T-helper 2 cell treated with Interferon-gamma antibody and Interleukin-4, amounts not matched to agents 100 ng/mL and 5 ng/mL, for 36 hours (primary cell): ENCODE measurements around the gene PARD3B. TPM values are rescaled to one million over a fixed set of nuclear protein-coding genes. Genes with fewer than 3 reads are reported as not detected.

Source experiments
- intact Hi-C: fragments of 100-400 bp; cut with micrococcal nuclease; formaldehyde crosslinking; loops from one replicate; pipeline ENCODE4 v1.15.1; 2023
- total RNA-seq: library from RNA; stranded (reverse); gene quantifications from 2 replicates; pipeline ENCODE4 v1.2.3, GENCODE V29; 2022

The PARD3B gene
- total RNA-seq, 1 donor from 2014 or later, result 1.7 TPM

- intact Hi-C loops, result no loop called here
Observed at GRCh38 chr2:205296959-205297358, 751.7 kb downstream of the PARD3B start.

DNA sequence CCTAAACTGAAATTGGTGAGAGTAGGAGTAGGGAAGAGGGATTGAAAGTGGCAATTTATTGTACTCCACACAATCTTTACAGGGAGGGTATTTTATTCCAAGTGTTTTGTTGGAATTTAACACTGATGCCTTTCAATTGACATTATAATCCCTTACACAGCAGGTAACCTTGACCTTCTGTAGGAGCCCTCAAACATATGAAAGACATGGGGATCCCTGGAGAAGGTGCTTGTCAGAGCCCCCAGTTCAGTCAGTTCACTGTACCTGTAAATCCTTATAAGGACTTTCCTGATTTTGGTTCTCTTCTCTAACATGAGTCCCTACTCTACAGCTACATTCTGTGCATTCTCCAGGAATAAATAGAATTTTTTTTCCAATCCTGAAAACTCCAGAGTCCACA lies 752.1 kb downstream of the PARD3B start:
- intact Hi-C loops, result no loop called here

DNA sequence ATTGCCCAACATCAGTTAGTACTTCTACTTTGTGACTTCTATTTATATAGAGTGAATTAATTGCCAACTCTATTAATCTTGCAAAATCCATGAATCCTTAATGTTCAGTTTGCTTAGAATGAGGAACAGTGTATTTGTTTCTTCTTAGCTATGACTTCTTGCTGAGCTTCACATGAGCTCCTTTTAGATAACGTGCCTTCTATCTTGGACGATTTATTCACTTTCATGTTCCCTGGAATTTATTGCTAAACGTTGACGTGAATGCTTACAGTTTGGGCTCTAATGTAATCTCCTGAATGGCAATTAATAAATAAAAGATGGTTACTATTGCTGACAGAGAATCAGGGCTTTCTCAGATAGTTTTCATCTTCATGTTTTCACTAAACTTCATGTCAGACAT lies 752.6 kb downstream of the PARD3B start:
- intact Hi-C loops, result no loop called here

- intact Hi-C loops, result no loop called here
Observed at GRCh38 chr2:205311201-205311600, 765.9 kb downstream of the PARD3B start.

GRCh38 chr2:205321231-205321630 lies 776.0 kb downstream of the PARD3B start:
- intact Hi-C loops, result no loop called here

- intact Hi-C loops, result no loop called here
Observed at GRCh38 chr2:205323929-205324328, 778.7 kb downstream of the PARD3B start.

DNA sequence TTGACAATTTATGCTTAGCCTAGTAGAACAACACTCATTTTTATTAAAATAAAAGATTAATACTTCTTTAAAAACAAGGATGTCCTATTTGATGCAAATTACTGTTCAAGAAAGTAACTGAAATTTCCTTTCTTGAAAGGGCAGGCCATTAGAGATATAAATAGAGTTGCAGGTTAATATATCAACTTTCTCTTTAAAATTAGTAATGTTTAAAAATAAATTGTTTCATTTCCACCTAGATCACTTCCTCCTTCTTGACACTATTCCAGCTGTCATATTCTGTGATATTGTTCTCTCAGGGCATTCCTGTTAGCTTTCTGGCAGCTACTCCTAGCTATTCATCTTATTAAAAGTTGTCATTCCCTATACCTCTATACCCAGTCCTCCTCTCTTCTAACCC lies 779.1 kb downstream of the PARD3B start:
- intact Hi-C loops, result no loop called here

DNA sequence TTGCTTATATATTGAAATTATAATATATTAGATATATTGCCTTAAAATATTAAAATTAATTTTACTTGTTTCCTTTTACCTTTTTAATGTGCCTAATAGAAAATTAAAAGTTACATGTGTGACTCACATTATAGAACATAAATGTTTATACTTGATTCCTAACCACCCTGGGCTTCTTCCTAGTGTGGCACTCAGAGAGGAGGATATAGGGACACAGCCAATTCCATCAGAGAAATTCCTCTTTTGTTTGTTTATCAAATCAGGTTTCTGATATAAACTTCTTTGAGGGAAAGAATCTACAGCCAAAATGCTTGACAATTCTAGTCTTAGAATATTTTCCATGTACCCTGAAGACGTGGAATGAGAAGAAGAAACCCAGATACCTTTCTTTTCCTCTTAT lies 788.1 kb downstream of the PARD3B start:
- intact Hi-C loops, result no loop called here

DNA sequence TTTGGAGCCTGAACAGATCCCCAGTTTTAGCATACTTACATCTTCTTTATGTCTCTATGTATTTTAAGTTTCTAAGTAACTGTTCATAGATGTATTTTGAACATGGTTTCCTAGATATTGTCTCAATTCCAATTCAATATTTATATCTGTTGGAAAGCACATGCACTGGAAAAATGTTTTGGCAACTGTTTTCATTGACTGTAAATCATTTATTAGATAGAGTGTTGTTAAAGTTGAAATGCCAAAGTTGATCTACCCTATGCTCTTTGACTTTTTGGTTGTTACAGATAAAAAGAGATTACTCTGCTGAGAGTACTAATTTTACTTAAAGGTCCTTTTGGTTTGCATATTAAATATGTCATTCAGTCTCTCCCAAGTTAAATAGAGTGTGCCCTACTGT lies 792.0 kb downstream of the PARD3B start:
- intact Hi-C loops, result no loop called here

DNA sequence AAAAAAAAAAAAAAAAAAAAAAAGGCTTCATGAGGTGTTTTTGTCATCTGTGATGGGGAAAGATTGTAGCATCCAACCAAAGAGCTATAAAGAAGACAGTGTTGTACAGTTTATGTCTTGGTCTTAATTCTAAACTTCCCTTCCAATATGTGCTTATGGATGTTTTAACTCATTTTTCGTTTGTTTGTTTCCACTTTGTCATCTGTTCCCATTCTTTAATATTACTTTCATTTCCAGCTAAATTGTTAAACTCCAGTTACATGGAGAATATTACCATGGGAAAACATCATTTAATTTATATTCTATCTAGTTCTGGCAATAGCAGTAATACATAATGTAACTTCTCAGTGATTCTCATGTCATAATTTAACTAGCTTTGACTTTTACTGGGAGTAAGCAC lies 792.9 kb downstream of the PARD3B start:
- intact Hi-C loops, result no loop called here

- intact Hi-C loops, result no loop called here
Observed at GRCh38 chr2:205343103-205343502, 797.8 kb downstream of the PARD3B start.

DNA sequence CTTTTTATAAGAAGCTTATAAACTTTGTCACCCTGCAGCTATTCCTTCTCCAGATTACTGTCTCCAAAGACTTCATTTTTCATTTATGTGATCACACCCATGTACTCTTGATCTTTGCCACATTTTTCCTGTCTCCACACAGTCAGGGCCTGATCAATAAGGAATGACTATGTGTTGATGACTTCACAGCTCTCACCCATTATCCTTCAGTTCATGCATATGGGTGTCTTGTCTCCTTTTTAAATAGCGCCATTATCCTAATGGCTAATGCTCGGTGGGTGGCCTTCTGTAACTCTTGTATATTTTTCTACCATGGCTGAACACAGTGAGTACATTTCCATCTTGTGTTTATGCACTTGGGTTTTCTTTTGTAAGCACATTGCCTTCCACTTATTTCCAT lies 801.4 kb downstream of the PARD3B start:
- intact Hi-C loops, result no loop called here

DNA sequence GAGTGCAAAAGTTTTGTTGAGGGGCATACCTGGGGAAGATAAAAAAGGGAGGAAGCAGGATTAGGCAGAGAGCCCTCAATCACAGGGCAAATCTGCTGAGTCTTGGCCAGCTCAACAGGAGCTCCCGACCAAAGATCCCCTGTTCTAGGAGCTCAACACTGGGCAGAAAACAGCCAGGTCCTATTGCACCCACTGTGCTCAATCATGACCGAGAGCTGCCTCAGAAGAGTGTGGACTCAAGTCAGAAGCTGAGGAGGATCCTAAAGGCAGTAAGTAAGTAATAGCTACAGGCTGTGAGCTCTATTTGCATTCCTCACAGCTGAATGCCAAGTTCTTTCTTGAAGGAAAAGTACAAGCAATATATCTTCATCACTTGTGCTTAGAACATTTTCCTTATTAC lies 802.6 kb downstream of the PARD3B start:
- intact Hi-C loops, result no loop called here

DNA sequence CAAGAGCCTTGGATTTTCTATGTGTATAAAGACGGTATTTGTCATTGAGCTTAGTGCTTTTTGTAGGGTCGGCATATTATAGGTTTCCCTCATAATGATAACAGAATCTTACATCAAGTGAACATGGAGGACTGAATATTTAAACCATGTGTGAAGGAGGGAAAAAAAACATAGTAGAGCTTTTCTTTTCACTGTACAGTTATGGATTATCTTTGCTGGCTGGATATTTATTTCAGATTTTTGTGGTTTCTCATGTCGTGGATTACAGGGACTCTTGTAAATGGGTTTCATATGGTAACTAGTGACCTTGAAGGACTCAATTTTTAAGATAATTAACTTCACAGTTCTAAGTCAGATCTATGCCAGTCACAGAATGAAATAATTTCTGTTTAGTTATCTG lies 806.8 kb downstream of the PARD3B start:
- intact Hi-C loops, result no loop called here

- intact Hi-C loops, result no loop called here
Observed at GRCh38 chr2:205352593-205352992, 807.3 kb downstream of the PARD3B start.

DNA sequence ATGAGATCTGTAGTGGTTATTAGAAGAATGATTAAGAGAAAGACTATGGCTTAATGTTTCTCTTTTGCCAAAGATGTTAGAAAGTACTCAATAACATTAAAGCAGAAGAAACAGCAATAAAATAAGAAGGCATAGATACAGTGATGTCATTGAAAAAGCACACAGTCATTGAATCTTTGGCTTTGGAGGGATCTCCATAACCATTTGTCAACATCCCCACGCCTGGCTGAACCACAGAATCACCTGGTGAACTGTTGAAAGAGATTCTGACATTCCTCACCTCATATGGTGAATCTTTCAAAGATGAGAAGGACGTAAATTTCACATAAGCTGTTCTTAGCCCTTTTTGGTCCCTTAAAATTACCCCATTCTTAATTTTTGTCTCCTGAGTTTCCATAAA lies 812.5 kb downstream of the PARD3B start:
- intact Hi-C loops, result no loop called here

- intact Hi-C loops, result no loop called here
Observed at GRCh38 chr2:205358351-205358815, 813.1 kb downstream of the PARD3B start.

DNA sequence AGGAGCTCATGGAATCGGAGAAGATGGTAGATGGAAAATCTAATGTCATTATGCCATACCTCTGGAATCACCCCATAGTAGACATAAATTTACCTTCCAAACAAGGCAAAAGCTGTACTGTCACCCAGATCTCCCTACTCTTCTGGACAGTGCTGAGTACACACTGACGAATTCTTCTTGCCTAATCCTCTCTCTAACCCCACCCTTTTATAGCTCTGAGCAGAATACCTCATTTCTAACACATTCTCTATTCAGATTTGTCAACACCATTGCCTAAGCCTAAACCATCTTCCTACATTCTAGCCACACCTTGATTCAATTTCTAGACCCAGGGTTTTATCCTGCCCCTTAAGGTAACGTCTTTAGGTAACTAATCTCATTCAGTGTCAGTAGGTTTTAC lies 816.0 kb downstream of the PARD3B start:
- intact Hi-C loops, result no loop called here

DNA sequence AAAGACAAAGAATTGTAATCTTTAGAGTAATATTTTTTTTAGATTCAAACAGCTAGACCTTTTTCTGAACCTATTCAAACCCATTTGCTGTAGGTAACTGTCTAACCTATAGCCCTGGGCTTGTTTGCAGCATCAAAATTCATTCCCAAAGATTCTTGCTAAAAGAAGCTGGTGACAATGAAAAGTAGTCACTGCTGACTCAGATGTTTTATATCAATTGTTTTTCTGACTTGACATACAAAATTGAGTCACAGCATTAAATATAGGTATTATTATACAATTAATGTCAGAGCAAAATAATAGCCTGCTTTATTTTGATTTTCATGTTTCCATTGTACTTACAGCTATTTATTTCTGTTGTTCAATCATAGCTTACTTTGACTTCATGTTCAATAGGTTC lies 816.7 kb downstream of the PARD3B start:
- intact Hi-C loops, result no loop called here

GRCh38 chr2:205364261-205364660 lies 819.0 kb downstream of the PARD3B start:
- intact Hi-C loops, result no loop called here

DNA sequence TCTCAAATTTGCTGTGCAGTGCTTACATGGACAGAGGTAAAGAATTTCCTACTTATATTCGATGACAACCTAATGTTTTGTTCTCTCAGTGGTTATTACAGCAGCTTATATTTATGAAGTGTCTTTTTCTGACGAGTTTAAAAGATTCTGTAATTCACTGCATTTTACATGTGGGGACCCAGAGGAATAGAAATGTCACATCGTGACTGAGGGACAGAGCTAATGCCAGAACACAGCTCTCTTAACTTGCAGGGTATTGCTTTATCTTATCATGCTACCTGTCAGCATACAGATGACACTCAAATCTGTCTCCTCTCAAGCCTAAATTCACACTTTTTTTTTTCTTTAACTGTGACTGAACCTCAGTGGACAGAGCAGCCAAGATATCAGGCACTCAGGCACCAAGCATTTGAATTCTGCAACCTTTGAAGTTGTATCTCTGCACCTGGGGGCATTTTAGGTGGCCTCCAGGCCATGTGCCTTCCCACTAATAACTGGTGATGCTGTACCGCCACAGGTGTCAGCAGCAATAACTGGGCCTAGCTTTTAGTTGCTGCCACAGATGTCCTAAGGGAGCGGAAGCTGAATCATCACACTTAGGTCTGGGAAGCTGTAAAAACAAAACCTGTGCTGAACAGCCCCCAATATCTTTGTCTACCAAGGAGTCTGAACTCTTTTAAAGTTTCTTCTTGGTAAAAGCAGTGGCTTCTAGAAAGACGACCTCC lies 821.2 kb downstream of the PARD3B start:
- intact Hi-C loops, result no loop called here

- intact Hi-C loops, result no loop called here
Observed at GRCh38 chr2:205367331-205367935, 822.2 kb downstream of the PARD3B start.

- intact Hi-C loops, result no loop called here
Observed at GRCh38 chr2:205369813-205370212, 824.5 kb downstream of the PARD3B start.
